SHP77 (cell line): ENCODE measurements around the gene CCDC138.

Source experiments
- DNase-seq, 2 experiments: peaks; one replicate each; lab custom pipeline; 2025; lab: John Stamatoyannopoulos, UW

Gene CCDC138

GRCh38 chr2:108919571-108920373 is 133.2 kb downstream of the CCDC138 start:
- DNase-seq = no peak

- no peak for DNase-seq
Observed at GRCh38 chr2:108920686-108921085, 134.1 kb downstream of the CCDC138 start.

- no peak for DNase-seq
Observed at GRCh38 chr2:108921096-108922030, 134.8 kb downstream of the CCDC138 start.

GRCh38 chr2:108922141-108922915 is 135.8 kb downstream of the CCDC138 start:
- DNase-seq = no peak

GRCh38 chr2:108923019-108923700 is 136.6 kb downstream of the CCDC138 start:
- no peak for DNase-seq

GRCh38 chr2:108923736-108924579 is 137.4 kb downstream of the CCDC138 start:
- DNase-seq = no peak

- DNase-seq = no peak
Observed at GRCh38 chr2:108924580-108925251, 138.1 kb downstream of the CCDC138 start.

GRCh38 chr2:108925286-108925685 is 138.7 kb downstream of the CCDC138 start:
- DNase-seq = no peak

GRCh38 chr2:108925735-108926134 is 139.2 kb downstream of the CCDC138 start:
- DNase-seq = no peak
